Measurements from ENCODE around the gene THOC1.

The THOC1 gene

GRCh38 chr18:273525-273924, 5.7 kb upstream of the THOC1 start:
- no peak for DNase-seq

DNA sequence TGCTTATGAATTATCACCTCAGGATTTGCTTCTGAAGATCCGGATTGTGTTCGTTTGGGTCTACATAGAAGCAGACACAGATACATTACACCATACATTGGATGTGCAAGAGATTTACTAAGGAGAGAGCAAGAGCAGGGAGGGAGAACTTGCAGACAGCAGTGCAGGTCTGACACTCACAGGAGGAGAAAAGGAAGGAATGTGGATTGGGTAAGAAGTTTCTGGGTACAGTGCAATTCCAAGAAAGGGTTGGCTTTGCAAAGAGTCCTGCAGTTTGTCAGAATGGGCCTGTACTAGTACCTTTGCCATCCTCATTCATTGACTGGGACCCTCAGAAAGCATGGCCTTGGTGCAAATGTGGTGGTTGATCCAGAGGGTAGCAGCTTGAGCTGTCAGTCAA, 4.8 kb upstream of the THOC1 start:
- no peak for DNase-seq

- DNase-seq, result no peak
Measured at GRCh38 chr18:269480-270095, 1.7 kb upstream of the THOC1 start.

DNA sequence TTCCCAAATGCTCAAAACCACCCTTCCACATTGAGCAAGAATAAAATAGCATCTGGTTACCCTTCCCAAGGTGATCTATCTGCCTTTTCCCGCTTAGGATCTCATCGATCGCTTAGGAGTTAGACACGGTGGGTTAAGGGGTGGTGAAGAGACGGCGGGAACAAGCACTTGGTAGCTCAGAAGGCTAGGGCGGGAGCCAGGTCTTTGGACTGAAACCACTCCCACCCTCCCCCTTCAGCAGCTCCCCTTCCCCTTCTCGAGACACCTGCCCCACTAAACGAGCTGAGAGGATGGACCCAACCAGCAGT, 513 bp downstream of the THOC1 start:
- DNase-seq, result peak; percentile 30

DNA sequence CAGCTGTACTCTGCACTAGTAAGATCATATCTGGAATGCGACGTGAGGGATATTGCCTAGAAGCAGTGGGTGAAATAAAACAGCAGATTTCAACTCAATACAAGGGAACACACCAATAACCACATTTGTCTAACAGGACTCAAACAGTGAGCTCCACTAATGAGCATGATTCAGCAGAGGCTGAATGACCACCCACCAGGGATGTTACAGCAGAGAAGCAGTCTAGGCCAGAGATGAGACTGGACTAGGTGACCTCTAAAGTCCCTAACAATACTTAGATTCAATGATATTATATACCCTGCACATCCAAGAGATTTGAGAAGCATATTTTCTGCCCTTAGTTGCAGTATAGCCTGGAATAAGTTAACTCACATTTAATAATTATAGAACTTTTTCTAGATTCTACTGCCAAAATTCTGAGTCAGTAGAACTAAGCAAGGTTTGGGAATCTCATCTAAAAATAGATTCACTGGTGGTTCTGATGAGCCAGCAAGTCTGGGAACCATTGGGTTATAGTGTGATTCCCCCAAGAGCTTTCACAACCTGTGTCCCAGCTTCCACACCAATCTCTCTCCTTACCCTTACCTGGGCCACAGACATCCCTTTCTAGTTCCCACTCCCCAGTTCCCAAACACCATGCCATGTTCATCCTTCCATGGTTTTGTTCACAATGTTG, 6.3 kb downstream of the THOC1 start:
- DNase-seq, result no peak

GRCh38 chr18:260547-260946, 7.3 kb downstream of the THOC1 start:
- no peak for DNase-seq

DNA sequence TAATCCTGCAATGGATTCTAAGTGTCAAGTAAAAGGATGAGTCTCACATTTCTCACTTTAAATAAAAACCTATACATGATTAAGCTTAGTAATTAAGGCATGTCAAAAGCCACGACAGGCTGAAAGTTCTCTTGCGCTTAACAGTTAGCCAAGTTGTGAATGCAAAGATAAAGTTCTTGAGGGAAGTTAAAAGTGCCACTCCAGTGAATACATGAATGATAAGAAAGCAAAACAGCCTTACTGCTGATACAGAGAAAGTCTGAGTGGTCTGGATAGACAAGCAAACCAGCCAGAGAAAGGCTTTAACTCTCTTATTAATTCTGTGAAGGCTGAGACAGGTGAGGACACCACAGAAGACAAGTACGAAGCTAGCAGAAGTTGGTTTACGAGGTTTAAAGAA, 12.7 kb downstream of the THOC1 start:
- no peak for DNase-seq

DNA sequence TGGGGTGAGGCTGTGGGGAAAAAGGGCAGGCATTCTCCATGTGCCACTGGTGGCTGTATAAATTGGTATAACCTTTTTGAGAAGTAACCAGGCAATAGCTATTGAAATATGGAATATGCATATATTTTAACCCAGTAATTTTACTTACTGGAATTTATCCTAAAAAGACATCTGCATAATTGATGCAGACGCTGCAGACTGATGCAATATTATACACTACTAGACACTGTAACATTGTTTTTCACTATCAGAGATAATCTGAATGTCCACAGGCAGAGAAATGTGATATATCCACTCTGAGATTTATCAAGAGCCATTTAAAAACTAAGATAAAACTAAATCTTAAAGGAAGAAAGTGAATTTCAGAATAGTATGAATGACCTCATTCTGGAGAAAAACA, 14.7 kb downstream of the THOC1 start:
- no peak for DNase-seq

GRCh38 chr18:251572-251971, 16.3 kb downstream of the THOC1 start:
- no peak for DNase-seq

- no peak for DNase-seq
Measured at GRCh38 chr18:250685-251084, 17.2 kb downstream of the THOC1 start.

DNA sequence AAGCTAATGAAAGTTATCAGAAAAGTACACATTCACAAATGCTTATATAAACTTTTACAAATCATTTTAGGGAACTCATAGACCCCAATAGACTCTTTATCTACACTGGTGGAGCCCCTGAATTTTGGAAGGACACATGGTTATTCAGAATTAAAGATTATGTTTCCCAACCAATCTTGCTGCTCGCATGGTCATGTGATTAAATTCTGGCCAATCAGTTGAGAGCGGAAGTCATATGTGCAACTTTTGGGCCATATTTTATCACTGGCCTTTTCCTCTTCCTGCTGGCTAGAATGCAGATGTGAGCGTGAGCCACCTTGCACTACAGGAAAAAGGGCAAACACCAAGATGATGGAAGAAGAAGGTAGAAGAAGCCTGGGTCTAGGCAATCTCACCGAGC, 19.8 kb downstream of the THOC1 start:
- DNase-seq, result no peak

DNA sequence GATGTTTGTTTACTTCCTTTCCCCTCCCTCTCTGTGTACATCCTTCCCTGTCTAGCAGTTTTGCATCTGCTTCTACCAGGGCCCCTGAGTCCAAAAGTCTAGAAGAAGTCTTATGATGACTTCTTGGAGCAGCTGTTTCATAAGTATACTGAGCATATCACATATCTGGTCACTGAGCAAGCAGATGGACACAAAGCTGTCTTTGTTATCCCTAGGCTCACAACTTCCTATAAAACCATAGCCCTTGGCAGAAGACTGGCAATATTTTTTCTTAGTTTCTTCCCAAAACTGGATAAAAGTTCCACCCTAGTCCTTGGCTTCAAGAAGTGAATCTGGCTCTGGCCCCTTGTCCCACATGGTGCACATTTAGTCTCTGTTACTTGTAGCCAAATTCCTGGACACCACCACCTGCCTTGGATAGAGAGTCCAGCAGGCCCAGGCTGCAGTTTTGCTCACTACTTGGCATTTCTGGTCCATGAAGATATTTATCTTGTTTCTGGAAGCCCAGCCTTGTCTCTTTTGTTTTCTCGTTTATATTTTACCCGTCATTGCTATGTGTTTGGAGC, 22.5 kb downstream of the THOC1 start:
- DNase-seq, result no peak

- DNase-seq, result no peak
Measured at GRCh38 chr18:240175-240574, 27.7 kb downstream of the THOC1 start.

DNA sequence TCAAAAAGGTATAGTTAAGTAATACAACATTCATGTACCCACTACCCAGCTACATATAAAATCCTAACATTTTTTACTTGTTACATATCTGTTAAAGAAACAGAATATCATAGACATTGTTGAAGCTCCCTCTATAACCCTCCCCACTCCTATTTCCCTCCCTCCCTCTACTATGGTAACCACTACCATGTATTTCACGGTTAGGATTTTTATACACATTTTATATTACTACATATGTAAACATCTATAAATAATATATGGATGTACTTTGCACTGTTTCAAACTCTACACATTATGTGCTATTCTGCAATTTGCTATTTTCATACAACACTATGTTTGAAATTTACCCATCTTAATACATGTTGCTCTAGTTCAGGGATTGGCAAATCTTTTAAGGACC, 36.3 kb downstream of the THOC1 start:
- no peak for DNase-seq

DNA sequence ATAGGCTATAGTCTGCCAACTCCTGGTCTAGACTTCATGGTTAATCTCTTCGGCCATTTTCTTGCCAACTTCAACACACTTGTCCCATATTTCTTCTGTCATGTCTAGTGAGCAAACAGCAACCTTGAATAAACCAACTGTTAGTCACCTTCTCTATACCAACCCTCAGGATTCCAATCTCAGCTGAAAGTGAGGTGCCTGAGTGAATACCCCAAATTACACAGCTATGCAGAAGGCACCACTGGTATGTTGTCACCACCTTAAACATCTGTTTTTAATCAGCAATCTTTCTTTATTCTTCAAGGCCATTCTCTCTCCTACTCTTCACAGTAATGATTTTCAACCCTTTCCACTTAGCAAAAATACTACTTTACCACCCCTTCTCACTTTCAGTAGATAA, 39.3 kb downstream of the THOC1 start:
- DNase-seq, result no peak

DNA sequence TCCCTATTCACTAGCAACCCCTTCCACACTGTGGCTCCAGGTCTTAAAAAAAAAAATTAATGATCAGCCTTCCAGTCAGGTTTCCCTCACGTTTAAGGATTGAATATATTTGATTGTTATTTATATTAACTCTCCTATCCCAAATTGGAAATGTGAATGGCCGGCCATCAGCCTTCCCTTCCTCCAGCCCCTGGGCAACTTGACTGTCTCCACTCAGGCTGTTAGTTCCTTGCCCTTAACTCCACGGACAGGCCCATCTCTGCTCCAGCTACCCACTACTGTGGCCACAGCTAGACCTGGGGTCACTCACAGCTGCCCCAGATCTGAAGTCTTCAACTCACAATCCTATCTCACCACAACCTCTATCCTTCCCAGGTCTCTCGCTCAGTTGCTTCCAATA, 39.9 kb downstream of the THOC1 start:
- no peak for DNase-seq

DNA sequence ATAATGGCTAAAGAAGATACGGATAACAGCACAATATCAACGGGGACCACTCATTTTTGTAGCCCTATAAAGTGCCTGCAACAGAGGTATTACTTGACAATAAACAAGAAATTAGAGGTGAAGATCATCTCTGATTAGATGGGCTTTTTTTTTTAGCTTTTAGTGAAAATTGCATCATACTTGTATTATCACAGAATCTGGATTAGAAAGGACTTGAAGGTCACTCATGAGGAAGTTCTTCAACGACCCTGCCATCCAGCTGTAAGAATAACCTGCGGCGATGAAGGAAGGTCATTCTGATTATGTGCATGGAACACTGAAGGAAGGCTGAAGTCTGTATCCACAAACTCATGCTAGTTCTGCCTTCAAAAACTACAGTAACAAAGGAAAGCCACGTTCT, 40.5 kb downstream of the THOC1 start:
- no peak for DNase-seq

DNA sequence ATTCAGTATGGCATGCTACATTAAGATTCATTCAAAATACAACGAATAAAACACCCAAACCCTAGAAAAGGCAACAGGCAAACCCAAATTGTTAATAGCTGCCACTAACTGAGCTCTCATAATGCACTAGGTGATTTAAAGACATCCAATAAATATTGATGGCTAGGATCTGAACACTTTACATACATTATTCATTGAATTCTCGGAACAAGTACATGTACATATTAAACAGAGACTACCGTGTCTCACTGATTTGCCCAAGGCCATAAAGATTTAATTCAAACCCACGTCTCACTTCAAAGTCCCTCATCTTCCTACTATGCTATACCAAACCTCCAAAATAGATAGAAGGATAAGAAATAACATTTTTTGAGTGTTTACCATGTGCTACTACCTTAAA, 42.1 kb downstream of the THOC1 start:
- no peak for DNase-seq

- DNase-seq, result no peak
Measured at GRCh38 chr18:220708-221107, 47.1 kb downstream of the THOC1 start.

- DNase-seq, result no peak
Measured at GRCh38 chr18:217532-218336, 50.1 kb downstream of the THOC1 start.

DNA sequence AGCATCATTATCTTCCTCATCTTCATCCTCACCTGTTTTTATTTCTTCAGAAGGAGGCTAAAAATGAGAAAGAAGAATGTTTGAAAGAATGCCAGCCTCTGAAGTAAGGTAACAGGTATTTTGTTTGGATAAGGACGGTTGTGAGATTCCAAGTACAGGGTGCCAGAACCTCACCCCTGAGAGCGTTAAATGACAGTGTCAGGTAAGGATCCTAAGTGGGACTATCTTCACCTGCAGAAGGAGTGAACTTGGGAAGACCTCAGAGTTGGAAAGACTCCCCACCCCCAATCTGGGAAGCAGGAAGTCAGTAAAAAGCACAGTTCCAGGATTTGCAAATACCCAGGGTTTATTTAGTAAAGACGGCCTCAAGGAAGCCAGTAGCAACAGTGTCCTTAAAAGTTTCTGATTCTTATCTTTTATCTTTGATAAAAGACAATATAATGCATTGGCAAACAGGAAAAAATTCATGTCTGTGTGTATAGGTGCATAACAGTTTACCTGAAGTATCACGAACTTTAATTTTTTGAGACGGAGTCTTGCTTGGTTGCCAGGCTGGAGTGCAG, 52.3 kb downstream of the THOC1 start:
- no peak for DNase-seq

- no peak for DNase-seq
Measured at GRCh38 chr18:213966-214365, 53.9 kb downstream of the THOC1 start.

DNA sequence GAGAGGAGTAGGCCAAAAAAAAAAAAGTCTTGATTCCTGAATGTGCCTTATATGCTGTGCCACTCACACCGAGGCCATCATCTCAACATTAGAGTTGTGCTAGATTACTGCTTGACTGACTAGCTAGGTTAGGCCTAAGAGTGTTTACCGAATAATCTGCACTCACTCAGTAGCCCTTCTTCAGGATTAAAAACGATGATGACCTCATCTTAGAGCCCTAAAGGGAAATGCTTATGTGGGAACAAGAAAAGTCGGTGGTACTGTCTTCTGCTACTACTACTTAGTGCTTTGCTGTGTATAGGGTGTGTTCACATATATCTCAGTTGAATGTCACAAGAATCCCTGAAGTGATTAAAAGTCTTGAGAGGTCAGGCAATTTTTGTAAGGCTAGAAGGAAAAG, 54.3 kb downstream of the THOC1 start:
- DNase-seq, result no peak

GRCh38 chr18:212780-213179, 55.1 kb downstream of the THOC1 start:
- DNase-seq, result no peak
